ENCODE measurements around the gene CIDEB. TPM values are rescaled to one million over a fixed set of nuclear protein-coding genes. Genes with fewer than 3 reads are reported as not detected.

CIDEB gene
- total and polyA plus RNA-seq, 12 donors: 16.4 to 80.3 (median 39.0) TPM

DNA sequence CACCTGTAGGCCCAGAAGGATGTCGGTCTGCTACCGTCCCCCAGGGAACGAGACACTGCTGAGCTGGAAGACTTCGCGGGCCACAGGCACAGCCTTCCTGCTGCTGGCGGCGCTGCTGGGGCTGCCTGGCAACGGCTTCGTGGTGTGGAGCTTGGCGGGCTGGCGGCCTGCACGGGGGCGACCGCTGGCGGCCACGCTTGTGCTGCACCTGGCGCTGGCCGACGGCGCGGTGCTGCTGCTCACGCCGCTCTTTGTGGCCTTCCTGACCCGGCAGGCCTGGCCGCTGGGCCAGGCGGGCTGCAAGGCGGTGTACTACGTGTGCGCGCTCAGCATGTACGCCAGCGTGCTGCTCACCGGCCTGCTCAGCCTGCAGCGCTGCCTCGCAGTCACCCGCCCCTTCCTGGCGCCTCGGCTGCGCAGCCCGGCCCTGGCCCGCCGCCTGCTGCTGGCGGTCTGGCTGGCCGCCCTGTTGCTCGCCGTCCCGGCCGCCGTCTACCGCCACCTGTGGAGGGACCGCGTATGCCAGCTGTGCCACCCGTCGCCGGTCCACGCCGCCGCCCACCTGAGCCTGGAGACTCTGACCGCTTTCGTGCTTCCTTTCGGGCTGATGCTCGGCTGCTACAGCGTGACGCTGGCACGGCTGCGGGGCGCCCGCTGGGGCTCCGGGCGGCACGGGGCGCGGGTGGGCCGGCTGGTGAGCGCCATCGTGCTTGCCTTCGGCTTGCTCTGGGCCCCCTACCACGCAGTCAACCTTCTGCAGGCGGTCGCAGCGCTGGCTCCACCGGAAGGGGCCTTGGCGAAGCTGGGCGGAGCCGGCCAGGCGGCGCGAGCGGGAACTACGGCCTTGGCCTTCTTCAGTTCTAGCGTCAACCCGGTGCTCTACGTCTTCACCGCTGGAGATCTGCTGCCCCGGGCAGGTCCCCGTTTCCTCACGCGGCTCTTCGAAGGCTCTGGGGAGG is 3.1 kb upstream of the CIDEB start, which contains the start of gene LTB4R:
TSS of gene LTB4R (plus strand) at position 857 of the 959 bp plus-strand sequence. CDS start 4,150 bp downstream, outside the sequence.
- Histone ChIP-seq H3K36me3 (replicated peaks in 1 of 2) (peaks cover 0 to 21% of the 10 kb centered on the region in 2 donors), H3K27ac (peak within 1 kb of the TSS; percentile 68 to 97 (median 83)), H3K4me3 (peak within 1 kb of the TSS in 3 of 4 donors; percentile 21 to 64 (median 41)), H3K9me3 (replicated peaks in 1 of 3) (no peaks in the 10 kb centered on the region), H3K27me3 (no peaks in the 10 kb centered on the region), H3K4me1 (replicated peaks in 1 of 2) (peaks cover 20 to 52% of the 10 kb centered on the region in 2 donors)
- WGBS, 4 donors: 1 to 6% (median 2%) methylated on average over 10 to 99 of the region's 99 CpGs
- intact Hi-C loops (cut with DNase I): no loop called here
- DNase-seq: peak; percentile 80 to 89 (median 87)
- TF ChIP-seq POLR2A (IDR thresholded peaks at IDR 0.05): peak in 1 of 2 donors; percentile 59
- TF ChIP-seq, protein P1, sequence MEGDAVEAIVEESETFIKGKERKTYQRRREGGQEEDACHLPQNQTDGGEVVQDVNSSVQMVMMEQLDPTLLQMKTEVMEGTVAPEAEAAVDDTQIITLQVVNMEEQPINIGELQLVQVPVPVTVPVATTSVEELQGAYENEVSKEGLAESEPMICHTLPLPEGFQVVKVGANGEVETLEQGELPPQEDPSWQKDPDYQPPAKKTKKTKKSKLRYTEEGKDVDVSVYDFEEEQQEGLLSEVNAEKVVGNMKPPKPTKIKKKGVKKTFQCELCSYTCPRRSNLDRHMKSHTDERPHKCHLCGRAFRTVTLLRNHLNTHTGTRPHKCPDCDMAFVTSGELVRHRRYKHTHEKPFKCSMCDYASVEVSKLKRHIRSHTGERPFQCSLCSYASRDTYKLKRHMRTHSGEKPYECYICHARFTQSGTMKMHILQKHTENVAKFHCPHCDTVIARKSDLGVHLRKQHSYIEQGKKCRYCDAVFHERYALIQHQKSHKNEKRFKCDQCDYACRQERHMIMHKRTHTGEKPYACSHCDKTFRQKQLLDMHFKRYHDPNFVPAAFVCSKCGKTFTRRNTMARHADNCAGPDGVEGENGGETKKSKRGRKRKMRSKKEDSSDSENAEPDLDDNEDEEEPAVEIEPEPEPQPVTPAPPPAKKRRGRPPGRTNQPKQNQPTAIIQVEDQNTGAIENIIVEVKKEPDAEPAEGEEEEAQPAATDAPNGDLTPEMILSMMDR (IDR thresholded peaks at IDR 0.05): peak in 4 of 6 experiments; percentile 43 to 53 (median 50)

DNA sequence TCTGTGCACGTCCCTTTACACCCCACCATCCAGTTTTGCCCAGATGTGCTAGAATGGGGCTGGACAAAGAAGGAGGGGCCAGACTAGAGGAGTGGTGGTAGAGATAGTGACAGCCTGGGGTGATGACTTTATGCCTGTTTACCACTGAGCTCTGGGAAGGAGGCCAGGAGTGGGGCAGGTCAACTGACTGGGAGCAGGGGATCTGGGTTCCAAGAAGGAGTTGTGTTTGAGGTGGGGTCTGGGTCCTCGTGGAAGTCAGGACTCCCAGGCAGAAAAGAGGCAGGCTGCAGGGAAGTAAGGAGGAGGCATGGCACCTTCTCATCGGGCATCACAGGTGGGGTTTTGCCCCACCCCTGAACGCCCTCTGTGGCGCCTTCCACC is 2.5 kb upstream of the CIDEB start:
- intact Hi-C loops (cut with DNase I): no loop called here
- WGBS, 4 donors: 35 to 42% (median 39%) methylated on average over 4 to 5 of the region's 5 CpGs
- H3K4me1 ChIP-seq (replicated peaks in 1 of 2): peaks cover 20 to 52% of the 10 kb centered on the region in 2 donors

DNA sequence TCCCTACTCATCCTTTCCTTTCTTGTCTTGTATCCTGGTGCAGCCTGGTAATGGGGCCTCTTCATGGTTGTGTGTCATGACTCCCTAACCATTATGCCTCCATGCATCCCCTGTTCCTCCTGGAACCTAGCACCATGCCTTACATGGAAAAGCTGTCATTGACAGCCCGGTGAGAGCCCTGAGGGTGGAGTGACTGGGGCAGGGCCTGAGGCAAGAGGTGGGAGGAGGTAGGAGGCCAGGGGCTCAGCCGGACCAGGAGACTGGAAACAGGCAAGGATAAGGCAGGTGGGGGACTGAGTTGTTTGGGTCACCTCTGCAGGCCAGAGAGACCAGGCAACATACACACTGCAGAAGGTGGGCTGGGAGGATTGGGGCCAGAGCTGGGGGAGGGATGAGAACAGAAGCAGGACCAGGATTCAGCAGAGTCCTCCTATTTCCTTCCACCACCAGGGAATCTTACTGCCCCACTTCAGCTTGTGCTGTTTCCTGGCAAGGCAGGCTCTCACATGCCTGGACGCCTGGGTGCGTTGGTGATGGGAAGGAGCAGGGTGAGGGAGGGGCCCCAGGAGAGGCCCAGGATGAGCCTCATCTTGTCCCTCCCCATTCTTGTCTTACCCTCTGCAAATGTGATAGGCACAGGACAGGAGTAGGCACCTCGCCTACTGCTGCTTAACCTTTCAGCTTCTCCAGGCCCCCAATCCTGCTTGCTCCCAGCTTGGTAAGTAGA is 1.9 kb upstream of the CIDEB start, which contains the start of gene LTB4R2:
TSS of gene LTB4R2 (plus strand) at position 603 of the 727 bp plus-strand sequence. CDS start 525 bp downstream, outside the sequence.
- 70 to 75% (median 72%) methylated on average over 5 of the region's 5 CpGs for WGBS, 4 donors
- Histone ChIP-seq H3K27me3 (no peaks in the 10 kb centered on the region), H3K27ac (peak within 1 kb of the TSS; percentile 68 to 97 (median 83)), H3K4me3 (peak within 1 kb of the TSS in 3 of 4 donors; percentile 21 to 64 (median 41)), H3K36me3 (replicated peaks in 1 of 2) (peaks cover 0 to 33% of the 10 kb centered on the region in 2 donors), H3K4me1 (replicated peaks in 1 of 2) (peaks cover 20 to 52% of the 10 kb centered on the region in 2 donors), H3K9me3 (replicated peaks in 1 of 3) (no peaks in the 10 kb centered on the region)
- intact Hi-C loops (cut with DNase I): loop anchor here in 1 of 2 donors (10.0 kb wide), 1 partner anchor 65 kb away; the partner anchor contains the start of gene TINF2
- TF ChIP-seq, protein P1 (IDR thresholded peaks at IDR 0.05): no peak
- TF ChIP-seq POLR2A (IDR thresholded peaks at IDR 0.05): no peak
- peak in 1 of 7 donors; percentile 21 for DNase-seq

More for the DNA sequence above, 2.5 kb upstream of the CIDEB start:
- Histone ChIP-seq H3K27ac (peak overlapping the region in 4 of 5 donors; percentile 68 to 97 (median 88)), H3K27me3 (no peaks in the 10 kb centered on the region), H3K36me3 (replicated peaks in 1 of 2) (peaks cover 0 to 28% of the 10 kb centered on the region in 2 donors), H3K9me3 (replicated peaks in 1 of 3) (no peaks in the 10 kb centered on the region), H3K4me3 (peak overlapping the region in 2 of 4 donors; percentile 21 to 64)
- TF ChIP-seq, protein P1 (IDR thresholded peaks at IDR 0.05): no peak
- TF ChIP-seq POLR2A (IDR thresholded peaks at IDR 0.05): no peak
- peak in 1 of 7 donors; percentile 36 for DNase-seq

All from adrenal gland (tissue), 12 donors.